Sigmoid colon (tissue), 4 donors: ENCODE data around the gene ADD3.

ENCODE experiments used
- EP300 ChIP-seq, 4 donors: sonication (generic); formaldehyde crosslinking; IDR thresholded peaks; one replicate each; pipeline ENCODE4 v1.6.1; 2017; ENCODE audit warnings: antibody characterized with exemption in 4 of 4
- POLR2A ChIP-seq, 2 donors: fragments of 450-650 bp; IDR thresholded peaks; one replicate each; pipeline ENCODE4 v1.6.1; 2016; ENCODE audit warnings: antibody characterized with exemption in 2 of 2, mild to moderate bottlenecking in 2 of 2, moderate library complexity in 2 of 2
- POLR2AphosphoS5 ChIP-seq, 4 donors: sonication (generic); formaldehyde crosslinking; IDR thresholded peaks; one replicate each; pipeline ENCODE4 v1.6.1; 2017; ENCODE audit warnings: antibody characterized with exemption in 4 of 4
- TF ChIP-seq, protein P1 (sequence below), 4 experiments: fragments of 450-650 bp in 3 of 4; fragments of 200-600 bp in 1 of 4; IDR thresholded peaks; one replicate each; pipeline ENCODE4 v1.5.1; 2016 to 2019; ENCODE audit warnings: antibody characterized with exemption in 4 of 4, mild to moderate bottlenecking in 3 of 4, moderate library complexity in 2 of 4

DNA sequence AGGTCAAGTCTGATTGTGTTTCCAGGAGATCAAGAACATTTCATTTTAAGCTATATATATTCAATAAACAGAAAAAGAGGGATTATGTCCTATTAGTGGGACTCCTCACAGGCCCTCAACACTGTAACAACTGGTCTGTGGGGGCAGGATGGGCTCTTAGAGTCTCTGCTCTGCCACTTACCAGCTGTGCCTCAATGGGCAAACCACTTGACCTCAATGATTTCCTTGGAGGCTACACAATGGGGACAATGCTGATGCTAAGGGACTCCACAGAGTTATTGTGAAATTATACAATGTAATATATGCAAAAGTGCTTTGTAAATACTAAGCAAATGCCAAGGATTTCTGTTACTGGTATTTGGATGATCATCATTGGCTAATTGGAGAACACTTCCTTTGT lies 166.4 kb downstream of the ADD3 start:
- TF ChIP-seq POLR2A (IDR thresholded peaks at IDR 0.05) (no peak), POLR2AphosphoS5 (IDR thresholded peaks at IDR 0.05) (no peak), EP300 (IDR thresholded peaks at IDR 0.05) (no peak)
- TF ChIP-seq, protein P1, sequence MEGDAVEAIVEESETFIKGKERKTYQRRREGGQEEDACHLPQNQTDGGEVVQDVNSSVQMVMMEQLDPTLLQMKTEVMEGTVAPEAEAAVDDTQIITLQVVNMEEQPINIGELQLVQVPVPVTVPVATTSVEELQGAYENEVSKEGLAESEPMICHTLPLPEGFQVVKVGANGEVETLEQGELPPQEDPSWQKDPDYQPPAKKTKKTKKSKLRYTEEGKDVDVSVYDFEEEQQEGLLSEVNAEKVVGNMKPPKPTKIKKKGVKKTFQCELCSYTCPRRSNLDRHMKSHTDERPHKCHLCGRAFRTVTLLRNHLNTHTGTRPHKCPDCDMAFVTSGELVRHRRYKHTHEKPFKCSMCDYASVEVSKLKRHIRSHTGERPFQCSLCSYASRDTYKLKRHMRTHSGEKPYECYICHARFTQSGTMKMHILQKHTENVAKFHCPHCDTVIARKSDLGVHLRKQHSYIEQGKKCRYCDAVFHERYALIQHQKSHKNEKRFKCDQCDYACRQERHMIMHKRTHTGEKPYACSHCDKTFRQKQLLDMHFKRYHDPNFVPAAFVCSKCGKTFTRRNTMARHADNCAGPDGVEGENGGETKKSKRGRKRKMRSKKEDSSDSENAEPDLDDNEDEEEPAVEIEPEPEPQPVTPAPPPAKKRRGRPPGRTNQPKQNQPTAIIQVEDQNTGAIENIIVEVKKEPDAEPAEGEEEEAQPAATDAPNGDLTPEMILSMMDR (IDR thresholded peaks at IDR 0.05): no peak
